ENCODE results near the gene CASZ1. TPM values are rescaled to one million over a fixed set of nuclear protein-coding genes. Genes with fewer than 3 reads are reported as not detected.

The CASZ1 gene
- total RNA-seq, 4 donors from 2014 or later: 22.1 to 47.4 (median 28.0) TPM

DNA sequence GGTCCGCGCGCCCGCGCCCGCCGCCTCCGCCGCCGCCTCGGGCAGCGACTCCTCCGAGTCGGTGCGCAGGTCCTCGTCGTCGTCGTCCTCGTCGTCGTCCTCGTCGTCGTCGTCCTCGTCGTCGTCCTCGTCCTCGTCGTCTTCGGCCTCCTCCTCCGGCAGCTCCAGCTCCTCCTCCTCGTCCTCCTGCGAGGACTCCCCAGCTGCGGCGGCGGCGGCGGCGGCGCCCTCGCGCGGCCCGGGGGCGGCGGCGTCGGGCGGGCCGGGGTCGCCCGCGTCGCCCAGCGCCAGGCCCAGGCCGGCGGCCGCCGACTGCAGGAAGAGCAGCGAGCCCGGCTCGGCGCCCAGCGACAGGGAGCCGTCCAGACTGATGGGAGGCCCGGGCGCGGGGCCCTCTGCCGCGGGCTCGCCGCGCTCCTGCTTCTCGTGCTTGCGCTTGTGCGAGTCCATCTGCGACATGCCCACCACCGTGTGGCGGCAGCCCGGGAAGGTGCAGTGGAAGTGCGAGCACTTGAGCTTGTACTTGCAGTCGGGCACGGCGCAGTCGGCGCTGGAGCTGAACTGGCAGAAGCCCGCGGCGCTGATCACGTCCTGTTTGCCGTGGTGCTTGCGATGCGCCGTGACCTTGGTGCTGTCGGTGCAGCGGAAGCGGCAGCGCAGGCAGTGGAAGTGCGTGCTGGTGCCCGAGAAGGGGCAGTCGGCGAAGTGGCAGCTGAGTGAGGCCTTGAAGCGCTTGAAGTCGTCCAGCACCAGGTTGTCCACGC lies 157.3 kb downstream of the CASZ1 start:
- H3K9me3 ChIP-seq: no peaks in the 10 kb centered on the region
- H3K4me3 ChIP-seq: peak overlapping the region in 1 of 2 donors; percentile 42
- peaks cover 0 to 44% of the 10 kb centered on the region in 2 donors for H3K36me3 ChIP-seq
- TF ChIP-seq EP300 (IDR thresholded peaks at IDR 0.05): no peak
- TF ChIP-seq CTCF (IDR thresholded peaks at IDR 0.05): no peak
- no peak for TF ChIP-seq POLR2A (IDR thresholded peaks at IDR 0.05)
- TF ChIP-seq POLR2AphosphoS5 (IDR thresholded peaks at IDR 0.05): no peak
- H3K4me1 ChIP-seq: peaks cover 0 to 63% (median 28%) of the 10 kb centered on the region in 3 donors
- peaks cover 3% of the 10 kb centered on the region for H3K27me3 ChIP-seq
- 85% methylated on average over 10 of the region's 108 CpGs; no CpG with 5 or more reads in 1 of the 2 donors for WGBS, 2 donors (ENCODE audit: low coverage in 1 of 2)
- ATAC-seq: no peak
- peak overlapping the region in 1 of 4 donors; percentile 77 for H3K27ac ChIP-seq

DNA sequence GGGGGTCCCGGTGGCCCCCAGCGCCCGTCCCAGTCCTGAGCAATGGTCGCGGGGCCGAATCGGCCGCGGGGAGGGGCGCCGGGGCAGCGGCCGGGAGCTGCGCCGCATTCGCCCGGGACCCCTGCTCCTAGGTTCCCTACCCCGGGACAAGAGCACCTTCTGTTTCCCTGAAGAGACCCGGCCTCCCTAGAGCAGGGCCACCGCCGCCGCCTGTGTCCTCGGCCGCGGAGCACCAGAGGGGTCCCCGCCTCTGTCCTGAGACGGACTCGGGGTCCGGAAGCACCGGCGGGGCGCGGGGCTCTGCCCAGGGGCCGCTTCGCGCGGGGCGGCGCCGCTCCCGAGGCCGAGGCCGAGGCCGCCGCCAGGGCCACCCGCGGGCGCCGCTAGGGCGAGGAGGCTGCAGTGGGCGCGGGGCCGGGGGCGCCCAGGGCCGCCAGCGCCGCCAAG lies 157.9 kb downstream of the CASZ1 start:
- H3K27ac ChIP-seq: peak overlapping the region in 3 of 4 donors; percentile 33 to 77 (median 73)
- H3K9me3 ChIP-seq: no peaks in the 10 kb centered on the region
- WGBS, 2 donors (ENCODE audit: low coverage in 1 of 2): no CpG with 5 or more reads among the region's 57 CpGs
- peak overlapping the region in 1 of 2 donors; percentile 42 for H3K4me3 ChIP-seq
- TF ChIP-seq CTCF (IDR thresholded peaks at IDR 0.05) (no peak), POLR2AphosphoS5 (IDR thresholded peaks at IDR 0.05) (no peak)
- H3K27me3 ChIP-seq: peaks cover 3% of the 10 kb centered on the region
- peaks cover 0 to 38% of the 10 kb centered on the region in 2 donors for H3K36me3 ChIP-seq
- no peak for ATAC-seq
- peaks cover 0 to 68% (median 28%) of the 10 kb centered on the region in 3 donors for H3K4me1 ChIP-seq

DNA sequence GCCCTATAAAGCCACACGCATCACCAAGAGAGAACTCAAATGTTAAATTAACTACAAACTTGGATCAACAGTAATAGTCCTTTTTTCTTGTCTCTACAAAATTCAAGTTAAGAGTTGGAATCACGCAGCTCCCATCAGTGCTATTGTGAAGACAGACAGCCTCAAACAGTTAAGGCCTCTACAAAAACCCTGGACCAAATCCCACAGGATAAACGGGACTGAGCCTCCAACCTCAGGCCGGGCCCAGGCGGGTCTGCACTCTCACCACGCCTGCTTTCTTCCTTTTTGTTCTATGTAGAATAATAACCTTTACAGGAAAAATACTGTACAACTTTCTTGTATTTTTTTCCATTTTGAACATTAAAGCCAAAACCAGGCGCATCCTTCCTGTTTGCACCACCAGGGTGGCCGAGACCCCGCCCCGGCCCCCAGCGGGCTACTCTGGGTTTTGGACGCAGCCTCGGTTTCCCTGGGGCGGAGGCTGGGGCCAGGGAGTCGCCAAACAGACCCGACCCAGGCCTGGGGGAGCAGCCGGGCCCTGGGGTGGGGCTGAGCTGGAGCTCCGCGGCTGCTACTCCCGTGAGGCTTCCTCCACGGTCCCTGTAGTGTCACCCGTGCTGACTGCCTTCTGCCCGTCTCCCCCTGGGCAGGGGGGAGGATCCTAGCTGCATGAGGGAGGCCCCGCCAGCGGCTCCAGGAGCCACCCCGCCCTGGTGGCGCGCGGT lies 158.4 kb downstream of the CASZ1 start:
- no peak for ATAC-seq
- Histone ChIP-seq H3K36me3 (peaks cover 0 to 32% of the 10 kb centered on the region in 2 donors), H3K4me1 (peaks cover 0 to 73% (median 28%) of the 10 kb centered on the region in 3 donors), H3K27me3 (peaks cover 3% of the 10 kb centered on the region), H3K9me3 (no peaks in the 10 kb centered on the region), H3K27ac (peak overlapping the region in 3 of 4 donors; percentile 33 to 77 (median 73)), H3K4me3 (peak overlapping the region in 1 of 2 donors; percentile 42)
- TF ChIP-seq EP300 (IDR thresholded peaks at IDR 0.05) (no peak), POLR2AphosphoS5 (IDR thresholded peaks at IDR 0.05) (no peak), POLR2A (IDR thresholded peaks at IDR 0.05) (no peak), CTCF (IDR thresholded peaks at IDR 0.05) (no peak)
- 37 to 45% methylated on average over 5 to 7 of the region's 29 CpGs for WGBS, 2 donors (ENCODE audit: low coverage in 1 of 2)

- WGBS, 2 donors (ENCODE audit: low coverage in 1 of 2): 88% methylated on average over 1 of the region's 9 CpGs; no CpG with 5 or more reads in 1 of the 2 donors
- H3K4me1 ChIP-seq: peaks cover 0 to 79% (median 31%) of the 10 kb centered on the region in 3 donors
These were observed 159.0 kb downstream of the CASZ1 start for GRCh38 chr1:10637400-10637799.

More at GRCh38 chr1:10637400-10637799, 159.0 kb downstream of the CASZ1 start:
- Histone ChIP-seq H3K27me3 (peaks cover 3% of the 10 kb centered on the region), H3K27ac (peak overlapping the region in 3 of 4 donors; percentile 24 to 77 (median 73)), H3K9me3 (no peaks in the 10 kb centered on the region), H3K4me3 (no peak overlapping the region), H3K36me3 (peaks cover 0 to 26% of the 10 kb centered on the region in 2 donors)
- no peak for TF ChIP-seq POLR2A (IDR thresholded peaks at IDR 0.05)
- no peak for TF ChIP-seq POLR2AphosphoS5 (IDR thresholded peaks at IDR 0.05)
- no peak for TF ChIP-seq EP300 (IDR thresholded peaks at IDR 0.05)
- no peak for TF ChIP-seq CTCF (IDR thresholded peaks at IDR 0.05)
- no peak for ATAC-seq
